GM23248 (cell line): ENCODE measurements around the gene DRC1.

ENCODE experiments used
- EZH2 ChIP-seq: fragments of 200-600 bp; sonication (generic); IDR thresholded peaks from 2 replicates; pipeline ENCODE4 v1.6.1; 2018; ENCODE audit warnings: antibody characterized with exemption, mild to moderate bottlenecking; ENCODE audit not compliant: insufficient read depth, poor library complexity, severe bottlenecking
- EZH2phosphoT487 ChIP-seq: fragments of 200-600 bp; sonication (generic); IDR thresholded peaks from 2 replicates; pipeline ENCODE4 v1.6.1; 2018; ENCODE audit warnings: antibody characterized with exemption, moderate library complexity, mild to moderate bottlenecking, low read depth; ENCODE audit not compliant: insufficient read depth

- no peak for TF ChIP-seq EZH2
- no peak for TF ChIP-seq EZH2phosphoT487
These were observed 997 bp upstream of the DRC1 start for GRCh38 chr2:26400723-26401122.
